Measurements from ENCODE around the gene ACTRT3. TPM values are rescaled to one million over a fixed set of nuclear protein-coding genes. Genes with fewer than 3 reads are reported as not detected.

Gene ACTRT3
- total and polyA plus RNA-seq, 2 of the 13 experiments (the other 11 are each of a cell fraction or from before 2014, with no cell fraction given) = 0.42 to 0.97 TPM

DNA sequence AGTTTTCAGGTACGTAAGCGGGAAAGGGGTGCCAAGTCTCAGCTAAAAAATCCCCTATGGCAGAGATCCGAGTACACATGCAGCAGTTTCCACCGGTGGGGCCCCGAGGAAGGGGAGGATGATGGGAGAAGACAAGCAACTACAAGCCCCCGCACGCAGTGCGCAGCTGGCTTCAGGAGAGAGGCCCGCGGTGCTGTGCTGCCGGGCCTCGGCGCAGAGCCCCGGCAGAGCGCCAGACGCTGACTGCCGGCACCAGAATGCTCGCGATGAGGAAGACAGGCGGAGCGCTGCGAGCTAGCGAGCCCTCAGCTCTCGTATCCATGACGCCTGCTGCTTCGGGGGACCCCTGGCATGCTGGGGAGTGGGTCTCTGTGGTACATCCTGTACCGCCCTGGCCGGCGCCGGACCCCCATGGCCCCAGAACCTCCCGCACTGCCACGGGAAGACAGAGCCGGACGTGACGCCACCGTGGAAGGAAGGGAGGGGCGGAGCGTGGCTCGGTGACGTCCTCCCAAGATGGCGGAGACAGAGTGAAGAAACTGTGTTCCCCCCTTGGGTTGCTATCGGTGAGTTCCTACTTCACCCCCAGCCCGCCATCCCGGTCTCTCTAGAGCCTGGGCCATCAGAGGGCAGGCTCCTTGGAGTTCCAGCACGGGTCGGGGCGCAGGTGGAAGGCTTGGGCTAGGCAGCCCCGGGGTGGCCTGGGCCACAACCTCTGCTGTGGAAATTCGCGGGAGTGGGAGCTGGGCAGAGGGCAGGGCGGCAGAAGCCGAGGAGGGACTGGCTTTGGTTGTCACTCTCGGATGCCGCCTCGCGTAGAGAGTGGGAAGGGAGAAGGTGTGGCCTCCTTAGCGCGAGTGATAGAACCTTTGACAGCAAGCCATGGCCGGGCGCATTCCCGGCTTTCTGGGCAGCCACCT is 3.8 kb upstream of the ACTRT3 start, which contains the start of gene MYNN (continued):
- TF ChIP-seq ZSCAN29 (CRISPR knock-in tag; conservative IDR thresholded peaks at IDR 0.05) (peak; percentile 59; the same call in 1 of the 2 replicates), NAIF1 (CRISPR knock-in tag; IDR thresholded peaks at IDR 0.05; ENCODE audit: borderline replicate concordance) (no peak), ADNP (CRISPR knock-in tag; IDR thresholded peaks at IDR 0.05) (no peak), SP4 (CRISPR knock-in tag; IDR thresholded peaks at IDR 0.05) (peak; percentile 67; the same call in 1 of the 2 replicates), HNRNPLL (IDR thresholded peaks at IDR 0.05; ENCODE audit: low read depth, low read length, poor library complexity, severe bottlenecking) (no peak), ZFYVE20 (CRISPR knock-in tag; IDR thresholded peaks at IDR 0.05; ENCODE audit: borderline replicate concordance, low read depth) (no peak), PTBP1 (IDR thresholded peaks at IDR 0.05; ENCODE audit: low read depth, low read length, poor library complexity, severe bottlenecking) (no peak), ZNF639 (CRISPR knock-in tag; conservative IDR thresholded peaks at IDR 0.05) (peak; percentile 57; the same call in 1 of the 2 replicates), PAX8 (CRISPR knock-in tag; IDR thresholded peaks at IDR 0.05; ENCODE audit: borderline replicate concordance) (0 out of 2 replicates have a peak, but pooled peaks have one; percentile 57), ZNF607 (CRISPR knock-in tag; IDR thresholded peaks at IDR 0.05; ENCODE audit: borderline replicate concordance) (no peak), FOSL1 (CRISPR knock-in tag; IDR thresholded peaks at IDR 0.05; ENCODE audit: borderline replicate concordance) (peak; percentile 35; the same call in 1 of the 2 replicates), NRL (CRISPR knock-in tag; IDR thresholded peaks at IDR 0.05; ENCODE audit: borderline replicate concordance) (peak; percentile 77; the same call in 1 of the 2 replicates), ESRRA (CRISPR knock-in tag; IDR thresholded peaks at IDR 0.05; ENCODE audit: low read depth) (peak; percentile 64; the same call in 1 of the 2 replicates), ATM (IDR thresholded peaks at IDR 0.05; ENCODE audit: borderline replicate concordance) (no peak), HHEX (CRISPR knock-in tag; IDR thresholded peaks at IDR 0.05) (no peak), MTF1 (CRISPR knock-in tag; IDR thresholded peaks at IDR 0.05) (0 out of 2 replicates have a peak, but pooled peaks have one; percentile 72)
- TF ChIP-seq, protein P1, sequence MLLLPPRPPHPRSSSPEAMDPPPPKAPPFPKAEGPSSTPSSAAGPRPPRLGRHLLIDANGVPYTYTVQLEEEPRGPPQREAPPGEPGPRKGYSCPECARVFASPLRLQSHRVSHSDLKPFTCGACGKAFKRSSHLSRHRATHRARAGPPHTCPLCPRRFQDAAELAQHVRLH (CRISPR knock-in tag; IDR thresholded peaks at IDR 0.05; ENCODE audit: borderline replicate concordance, low read depth) = no peak; the same call in 1 of the 2 replicates
- TF ChIP-seq, protein P2, sequence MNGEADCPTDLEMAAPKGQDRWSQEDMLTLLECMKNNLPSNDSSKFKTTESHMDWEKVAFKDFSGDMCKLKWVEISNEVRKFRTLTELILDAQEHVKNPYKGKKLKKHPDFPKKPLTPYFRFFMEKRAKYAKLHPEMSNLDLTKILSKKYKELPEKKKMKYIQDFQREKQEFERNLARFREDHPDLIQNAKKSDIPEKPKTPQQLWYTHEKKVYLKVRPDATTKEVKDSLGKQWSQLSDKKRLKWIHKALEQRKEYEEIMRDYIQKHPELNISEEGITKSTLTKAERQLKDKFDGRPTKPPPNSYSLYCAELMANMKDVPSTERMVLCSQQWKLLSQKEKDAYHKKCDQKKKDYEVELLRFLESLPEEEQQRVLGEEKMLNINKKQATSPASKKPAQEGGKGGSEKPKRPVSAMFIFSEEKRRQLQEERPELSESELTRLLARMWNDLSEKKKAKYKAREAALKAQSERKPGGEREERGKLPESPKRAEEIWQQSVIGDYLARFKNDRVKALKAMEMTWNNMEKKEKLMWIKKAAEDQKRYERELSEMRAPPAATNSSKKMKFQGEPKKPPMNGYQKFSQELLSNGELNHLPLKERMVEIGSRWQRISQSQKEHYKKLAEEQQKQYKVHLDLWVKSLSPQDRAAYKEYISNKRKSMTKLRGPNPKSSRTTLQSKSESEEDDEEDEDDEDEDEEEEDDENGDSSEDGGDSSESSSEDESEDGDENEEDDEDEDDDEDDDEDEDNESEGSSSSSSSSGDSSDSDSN (CRISPR knock-in tag; IDR thresholded peaks at IDR 0.05) = peak; percentile 86
- TF ChIP-seq, protein P3, sequence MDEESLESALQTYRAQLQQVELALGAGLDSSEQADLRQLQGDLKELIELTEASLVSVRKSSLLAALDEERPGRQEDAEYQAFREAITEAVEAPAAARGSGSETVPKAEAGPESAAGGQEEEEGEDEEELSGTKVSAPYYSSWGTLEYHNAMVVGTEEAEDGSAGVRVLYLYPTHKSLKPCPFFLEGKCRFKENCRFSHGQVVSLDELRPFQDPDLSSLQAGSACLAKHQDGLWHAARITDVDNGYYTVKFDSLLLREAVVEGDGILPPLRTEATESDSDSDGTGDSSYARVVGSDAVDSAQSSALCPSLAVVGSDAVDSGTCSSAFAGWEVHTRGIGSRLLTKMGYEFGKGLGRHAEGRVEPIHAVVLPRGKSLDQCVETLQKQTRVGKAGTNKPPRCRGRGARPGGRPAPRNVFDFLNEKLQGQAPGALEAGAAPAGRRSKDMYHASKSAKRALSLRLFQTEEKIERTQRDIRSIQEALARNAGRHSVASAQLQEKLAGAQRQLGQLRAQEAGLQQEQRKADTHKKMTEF (CRISPR knock-in tag; IDR thresholded peaks at IDR 0.05) = peak; percentile 90
- TF ChIP-seq, protein P4, sequence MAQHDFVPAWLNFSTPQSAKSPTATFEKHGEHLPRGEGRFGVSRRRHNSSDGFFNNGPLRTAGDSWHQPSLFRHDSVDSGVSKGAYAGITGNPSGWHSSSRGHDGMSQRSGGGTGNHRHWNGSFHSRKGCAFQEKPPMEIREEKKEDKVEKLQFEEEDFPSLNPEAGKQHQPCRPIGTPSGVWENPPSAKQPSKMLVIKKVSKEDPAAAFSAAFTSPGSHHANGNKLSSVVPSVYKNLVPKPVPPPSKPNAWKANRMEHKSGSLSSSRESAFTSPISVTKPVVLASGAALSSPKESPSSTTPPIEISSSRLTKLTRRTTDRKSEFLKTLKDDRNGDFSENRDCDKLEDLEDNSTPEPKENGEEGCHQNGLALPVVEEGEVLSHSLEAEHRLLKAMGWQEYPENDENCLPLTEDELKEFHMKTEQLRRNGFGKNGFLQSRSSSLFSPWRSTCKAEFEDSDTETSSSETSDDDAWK (CRISPR knock-in tag; IDR thresholded peaks at IDR 0.05) = no peak
